ENCODE data around the gene SLC25A4.

SLC25A4 gene

GRCh38 chr4:185108185-185108584, 34.9 kb upstream of the SLC25A4 start:
- no peak overlapping the region for H3K27ac ChIP-seq
- H3K36me3 ChIP-seq, result no peaks in the 10 kb centered on the region
- TF ChIP-seq CTCF (IDR thresholded peaks at IDR 0.05; ENCODE audit: low read depth, low read length), result no peak
- no peaks in the 10 kb centered on the region for H3K27me3 ChIP-seq (ENCODE audit: insufficient read depth, low read depth, severe bottlenecking)
- no peak for DNase-seq
- no peaks in the 10 kb centered on the region for H3K9me3 ChIP-seq (ENCODE audit: severe bottlenecking)
- no peak overlapping the region for H3K4me3 ChIP-seq (ENCODE audit: low read depth, low read length)

GRCh38 chr4:185108669-185109068, 34.4 kb upstream of the SLC25A4 start:
- no peak overlapping the region for H3K27ac ChIP-seq
- no peaks in the 10 kb centered on the region for H3K36me3 ChIP-seq
- DNase-seq, result no peak

GRCh38 chr4:185109736-185110135, 33.3 kb upstream of the SLC25A4 start:
- no peak for TF ChIP-seq CTCF (IDR thresholded peaks at IDR 0.05; ENCODE audit: low read depth, low read length)
- Histone ChIP-seq H3K27ac (no peak overlapping the region), H3K9me3 (ENCODE audit: severe bottlenecking) (no peaks in the 10 kb centered on the region), H3K27me3 (ENCODE audit: insufficient read depth, low read depth, severe bottlenecking) (no peaks in the 10 kb centered on the region), H3K36me3 (no peaks in the 10 kb centered on the region), H3K4me3 (ENCODE audit: low read depth, low read length) (no peak overlapping the region)
- DNase-seq, result no peak

More at GRCh38 chr4:185108669-185109068, 34.4 kb upstream of the SLC25A4 start:
- H3K4me3 ChIP-seq (ENCODE audit: low read depth, low read length), result no peak overlapping the region
- H3K27me3 ChIP-seq (ENCODE audit: insufficient read depth, low read depth, severe bottlenecking), result no peaks in the 10 kb centered on the region
- no peak for TF ChIP-seq CTCF (IDR thresholded peaks at IDR 0.05; ENCODE audit: low read depth, low read length)
- no peaks in the 10 kb centered on the region for H3K9me3 ChIP-seq (ENCODE audit: severe bottlenecking)

GRCh38 chr4:185110375-185110823, 32.7 kb upstream of the SLC25A4 start:
- H3K27me3 ChIP-seq (ENCODE audit: insufficient read depth, low read depth, severe bottlenecking), result no peaks in the 10 kb centered on the region
- no peak for DNase-seq
- TF ChIP-seq CTCF (IDR thresholded peaks at IDR 0.05; ENCODE audit: low read depth, low read length), result no peak
- H3K27ac ChIP-seq, result no peak overlapping the region
- no peaks in the 10 kb centered on the region for H3K9me3 ChIP-seq (ENCODE audit: severe bottlenecking)
- H3K36me3 ChIP-seq, result no peaks in the 10 kb centered on the region
- no peak overlapping the region for H3K4me3 ChIP-seq (ENCODE audit: low read depth, low read length)

GRCh38 chr4:185112104-185112503, 31.0 kb upstream of the SLC25A4 start:
- Histone ChIP-seq H3K27me3 (ENCODE audit: insufficient read depth, low read depth, severe bottlenecking) (no peaks in the 10 kb centered on the region), H3K36me3 (no peaks in the 10 kb centered on the region), H3K27ac (no peak overlapping the region), H3K9me3 (ENCODE audit: severe bottlenecking) (no peaks in the 10 kb centered on the region), H3K4me3 (ENCODE audit: low read depth, low read length) (no peak overlapping the region)
- DNase-seq, result no peak
- no peak for TF ChIP-seq CTCF (IDR thresholded peaks at IDR 0.05; ENCODE audit: low read depth, low read length)

- no peak for DNase-seq
Measured at GRCh38 chr4:185113340-185113739, 29.7 kb upstream of the SLC25A4 start.

More at GRCh38 chr4:185113340-185113739, 29.7 kb upstream of the SLC25A4 start:
- no peak overlapping the region for H3K27ac ChIP-seq
- no peaks in the 10 kb centered on the region for H3K9me3 ChIP-seq (ENCODE audit: severe bottlenecking)
- no peaks in the 10 kb centered on the region for H3K36me3 ChIP-seq
- no peaks in the 10 kb centered on the region for H3K27me3 ChIP-seq (ENCODE audit: insufficient read depth, low read depth, severe bottlenecking)
- TF ChIP-seq CTCF (IDR thresholded peaks at IDR 0.05; ENCODE audit: low read depth, low read length), result no peak
- no peak overlapping the region for H3K4me3 ChIP-seq (ENCODE audit: low read depth, low read length)
